CD4-positive, alpha-beta T cell treated with Interleukin-6 at 100 ng/mL for 8 hours (primary cell): ENCODE data around the gene SLC4A11.

Experiments used
- DNase-seq: peaks from one replicate; pipeline ENCODE4 v3.0.0-alpha.2; 2020; ENCODE audit warnings: mixed read lengths, low spot score

The SLC4A11 gene

DNA sequence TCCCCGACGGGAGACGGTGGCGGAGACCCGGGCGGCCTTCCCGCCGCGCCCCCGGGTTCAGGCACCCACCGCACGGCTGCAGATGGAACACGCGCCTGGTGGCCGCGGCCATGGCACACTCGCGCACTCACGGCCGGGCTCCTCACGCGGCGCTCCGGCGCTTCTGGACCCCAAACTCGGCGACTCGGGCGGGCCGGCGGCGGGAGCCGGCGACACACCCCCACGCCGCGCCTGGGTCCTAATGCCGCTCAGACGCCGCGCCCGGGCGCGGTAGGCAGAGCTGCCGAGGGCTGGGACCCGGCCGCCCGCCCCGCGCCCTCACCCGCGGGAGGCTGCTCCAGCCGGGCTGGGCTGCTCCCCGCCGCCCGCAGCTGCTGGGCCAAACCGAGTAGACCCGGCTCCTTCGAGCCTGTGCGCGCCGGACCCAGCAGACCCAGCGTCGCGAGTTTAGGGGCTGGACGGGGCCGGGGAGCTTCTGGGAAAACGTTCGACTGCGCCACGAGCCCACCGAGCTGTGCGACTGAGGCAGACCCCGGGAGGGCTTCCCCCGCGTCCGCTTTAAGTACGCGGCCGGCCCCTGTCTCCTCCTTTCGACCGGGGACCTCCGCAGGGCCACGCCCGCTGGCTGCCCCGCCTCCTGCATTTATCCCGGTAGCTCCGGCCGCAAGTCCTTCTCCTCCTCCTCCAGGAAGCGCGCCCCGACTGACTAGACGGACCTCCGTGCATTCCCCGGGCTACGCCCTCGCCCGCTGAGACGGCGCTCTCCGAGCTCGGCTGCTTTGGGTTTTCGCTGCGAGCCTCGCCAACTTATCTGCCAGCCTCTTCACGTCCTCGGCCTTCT is at the start of gene SLC4A11:
Gene SLC4A11 (minus strand): TSS at position 165 of the 841 bp plus-strand sequence. CDS start 53 bp downstream, at position 112.
- no peak for DNase-seq

- DNase-seq = no peak
Measured at GRCh38 chr20:3283222-3283820, 44.3 kb upstream of the SLC4A11 start.

- DNase-seq = no peak
Measured at GRCh38 chr20:3282271-3283221, 43.6 kb upstream of the SLC4A11 start.

- no peak for DNase-seq
Measured at GRCh38 chr20:3281437-3281836, 42.4 kb upstream of the SLC4A11 start.

DNA sequence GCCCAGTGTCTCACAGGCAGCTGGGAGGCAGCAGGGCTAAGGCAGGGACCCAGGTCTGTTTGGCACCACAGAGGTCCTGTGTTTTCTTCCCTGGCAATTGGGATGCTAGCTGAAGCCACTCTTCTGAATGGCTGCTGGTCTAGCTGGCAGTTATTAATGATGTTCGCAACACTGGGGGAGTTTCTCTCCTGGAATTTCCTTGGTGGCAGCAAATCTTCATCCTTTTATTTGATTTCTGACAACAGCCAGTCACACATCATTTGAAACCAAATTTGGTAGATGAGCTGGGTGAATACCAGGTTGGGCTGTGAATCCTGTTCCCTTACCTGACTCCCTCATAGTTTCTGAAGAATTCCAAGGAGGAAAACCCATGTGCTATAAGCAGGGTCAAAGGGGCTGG is 40.8 kb upstream of the SLC4A11 start:
- DNase-seq = no peak

GRCh38 chr20:3277686-3278465 is 38.9 kb upstream of the SLC4A11 start:
- no peak for DNase-seq

DNA sequence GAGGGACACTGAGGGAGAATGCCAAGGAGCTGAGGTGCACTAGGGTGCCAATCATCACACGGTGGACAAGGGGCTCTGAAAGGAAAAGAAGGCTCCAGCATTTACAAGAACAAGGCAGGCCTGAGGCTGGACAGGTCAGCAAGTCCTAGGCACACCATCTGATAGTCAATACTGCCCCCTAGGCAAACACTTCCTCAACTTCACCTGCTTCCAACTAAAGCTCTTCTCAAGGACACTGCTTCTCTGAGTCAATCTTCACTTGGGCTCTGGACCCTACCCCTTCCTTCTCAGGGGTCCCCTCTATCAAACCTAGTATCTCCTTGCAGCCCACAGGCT is 37.7 kb upstream of the SLC4A11 start:
- no peak for DNase-seq

- DNase-seq = no peak
Measured at GRCh38 chr20:3275966-3276679, 37.1 kb upstream of the SLC4A11 start.

- DNase-seq = no peak
Measured at GRCh38 chr20:3275064-3275935, 36.3 kb upstream of the SLC4A11 start.

DNA sequence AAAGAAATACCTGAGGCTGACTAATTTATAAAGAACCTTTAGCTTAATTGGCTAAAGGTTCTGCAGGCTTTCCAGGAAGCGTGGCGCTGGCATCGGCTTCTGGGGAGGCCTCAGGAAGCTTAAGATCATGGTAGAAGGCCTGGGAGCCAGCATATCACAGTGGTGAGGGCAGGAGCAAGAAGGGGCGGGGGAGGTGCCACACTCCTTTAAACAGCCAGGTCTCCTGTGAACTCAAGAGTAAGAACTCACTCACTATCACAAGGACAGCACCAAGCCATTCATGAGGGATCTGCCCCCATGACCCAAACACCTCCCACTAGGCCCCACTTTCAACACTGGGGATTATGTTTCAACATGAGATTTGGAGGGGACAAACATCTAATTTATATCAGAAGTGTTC is 34.4 kb upstream of the SLC4A11 start:
- no peak for DNase-seq

DNA sequence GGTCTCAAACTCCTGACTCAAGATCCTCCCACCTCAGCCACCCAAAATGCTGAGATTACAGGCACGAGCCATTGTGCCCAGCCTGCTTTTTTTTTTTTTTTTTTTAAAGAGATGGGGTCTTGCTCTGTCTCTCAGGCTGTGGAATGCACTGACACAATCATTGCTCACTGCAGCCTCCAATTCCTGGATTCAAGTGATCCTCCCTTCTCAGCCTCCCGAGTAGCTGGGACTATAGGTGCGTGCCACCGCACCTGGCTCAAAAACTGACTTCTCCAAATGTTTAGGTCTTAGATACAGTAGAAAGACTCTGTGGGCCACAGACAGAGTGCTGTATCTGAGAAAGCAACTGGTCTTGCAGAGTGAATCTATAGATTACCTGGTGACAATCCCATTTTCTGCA is 31.1 kb upstream of the SLC4A11 start:
- DNase-seq = no peak

DNA sequence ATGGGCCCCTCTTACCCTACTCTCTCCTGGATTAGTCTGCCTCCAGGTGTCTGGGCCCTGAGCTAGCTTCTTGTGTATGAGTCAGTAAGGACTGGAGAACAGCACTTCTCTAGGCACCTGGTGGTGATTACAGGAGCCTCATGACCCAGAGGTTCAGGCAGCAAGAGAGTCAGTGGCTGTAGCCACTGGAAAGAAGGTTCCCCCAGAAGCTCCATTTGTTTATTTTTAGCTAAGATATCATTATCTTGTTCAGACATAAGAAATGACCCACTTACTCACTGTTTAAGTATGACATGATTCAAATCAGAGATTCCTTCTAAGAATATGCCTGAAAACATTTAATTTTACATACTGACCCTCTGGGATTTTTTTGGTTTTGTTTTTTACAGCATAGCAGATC is 23.6 kb upstream of the SLC4A11 start:
- no peak for DNase-seq

DNA sequence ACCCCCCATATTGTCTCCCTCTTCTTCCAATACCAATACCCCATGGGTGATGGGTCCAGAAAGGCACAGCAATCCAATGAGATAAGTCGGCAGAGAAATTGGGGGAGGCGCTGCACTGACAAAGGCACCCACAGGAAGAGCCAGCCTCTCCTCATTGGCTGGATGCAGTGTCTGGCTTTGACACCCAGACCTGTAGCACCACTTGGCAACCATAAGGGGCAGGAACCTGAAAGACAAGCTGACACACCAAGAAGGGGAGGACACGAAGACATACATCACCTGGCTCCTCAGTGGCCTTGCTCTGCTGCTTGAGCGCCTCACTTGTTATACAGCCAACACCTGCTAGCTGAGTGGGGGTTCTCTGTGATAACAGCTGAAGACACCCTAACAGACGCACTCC is 19.4 kb upstream of the SLC4A11 start:
- DNase-seq = no peak

GRCh38 chr20:3255728-3256127 is 16.7 kb upstream of the SLC4A11 start:
- no peak for DNase-seq

DNA sequence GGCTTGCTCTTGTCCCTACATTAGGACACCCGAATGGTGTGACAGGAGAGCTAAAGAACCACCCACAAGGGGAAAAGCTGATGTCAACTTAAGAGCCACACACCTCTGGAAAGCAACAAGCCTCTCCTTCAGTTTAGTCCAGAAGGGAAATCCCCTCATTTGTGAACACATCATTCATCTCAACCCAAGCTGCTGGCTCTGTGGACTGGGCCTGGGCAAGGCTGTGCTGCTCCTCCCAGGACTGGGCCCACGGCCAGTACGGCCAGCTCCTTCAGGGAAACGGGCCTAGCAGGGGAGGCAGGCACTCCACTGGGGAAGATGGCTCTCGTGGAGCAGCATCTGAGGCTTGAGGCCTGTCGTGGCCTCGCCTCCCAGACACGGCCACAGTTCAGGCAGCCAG is 12.8 kb upstream of the SLC4A11 start:
- DNase-seq = no peak

- DNase-seq = no peak
Measured at GRCh38 chr20:3250091-3250504, 11.1 kb upstream of the SLC4A11 start.

DNA sequence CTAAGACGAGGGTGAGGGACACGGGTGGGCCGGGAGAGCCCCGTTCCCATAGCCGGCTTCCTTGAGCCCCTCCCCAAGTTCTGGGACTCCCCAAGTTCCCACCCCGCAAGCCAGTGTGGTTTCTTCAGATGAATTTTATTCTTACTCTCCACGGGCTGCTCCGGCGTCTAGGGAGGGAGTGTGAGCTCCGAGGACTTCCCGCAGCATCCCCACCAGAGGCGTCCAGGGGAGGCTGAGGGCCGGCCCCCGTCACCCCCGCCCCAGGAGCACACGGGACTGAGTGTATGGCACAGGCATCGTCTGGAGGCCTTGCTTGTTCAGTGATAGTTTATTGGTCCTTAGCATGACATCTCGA is 10.0 kb upstream of the SLC4A11 start:
- DNase-seq = no peak

DNA sequence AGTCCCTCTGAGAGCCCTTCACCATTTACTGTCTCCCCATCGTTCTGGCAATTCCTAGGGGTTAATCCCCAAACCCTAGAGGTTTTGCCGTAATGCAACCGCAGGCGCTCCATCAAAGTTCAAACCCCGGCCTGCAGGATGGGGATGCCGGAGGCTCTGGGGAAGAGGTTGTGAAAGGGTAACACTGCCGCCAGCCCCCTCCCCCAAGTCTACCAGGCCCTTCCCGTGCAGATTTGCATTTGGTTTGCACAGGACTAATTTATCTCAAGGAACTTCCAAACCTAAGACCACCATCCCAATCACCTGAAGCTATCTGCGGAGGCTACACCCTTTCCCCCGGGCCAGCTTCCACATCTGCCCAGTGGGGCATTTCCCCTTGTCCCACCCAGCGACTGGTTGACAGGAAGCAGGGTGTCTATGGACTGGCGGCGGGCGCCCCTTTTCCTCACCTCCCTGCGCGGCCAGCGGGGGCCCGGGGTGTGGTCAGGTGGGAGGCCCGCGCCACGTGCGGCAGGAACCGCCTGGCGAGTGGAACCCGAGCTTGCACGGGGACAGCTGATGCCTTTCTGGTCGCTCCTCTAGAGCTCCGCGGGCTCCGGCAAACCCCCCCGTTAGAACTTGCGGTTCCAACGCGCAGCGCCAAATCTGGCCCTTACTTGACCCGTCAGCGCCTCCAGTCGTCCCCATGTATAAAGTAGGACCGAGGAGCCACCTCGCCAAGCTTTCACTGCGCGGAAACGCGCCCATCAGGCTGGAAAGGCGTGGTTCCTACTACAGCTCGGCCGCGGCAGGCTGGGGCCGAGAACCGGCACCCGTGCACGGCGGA is 9.4 kb upstream of the SLC4A11 start:
- no peak for DNase-seq

GRCh38 chr20:3247638-3248037 is 8.6 kb upstream of the SLC4A11 start:
- no peak for DNase-seq
